Superior temporal gyrus (tissue), 1 donor: ENCODE results near the gene PSME2.

Experiments
- DNase-seq: peaks from one replicate; pipeline ENCODE4 v3.0.0-alpha.2; 2016; ENCODE audit errors: extremely low spot score

PSME2 gene

GRCh38 chr14:24179294-24179960 is 33.0 kb upstream of the PSME2 start:
- no peak for DNase-seq

DNA sequence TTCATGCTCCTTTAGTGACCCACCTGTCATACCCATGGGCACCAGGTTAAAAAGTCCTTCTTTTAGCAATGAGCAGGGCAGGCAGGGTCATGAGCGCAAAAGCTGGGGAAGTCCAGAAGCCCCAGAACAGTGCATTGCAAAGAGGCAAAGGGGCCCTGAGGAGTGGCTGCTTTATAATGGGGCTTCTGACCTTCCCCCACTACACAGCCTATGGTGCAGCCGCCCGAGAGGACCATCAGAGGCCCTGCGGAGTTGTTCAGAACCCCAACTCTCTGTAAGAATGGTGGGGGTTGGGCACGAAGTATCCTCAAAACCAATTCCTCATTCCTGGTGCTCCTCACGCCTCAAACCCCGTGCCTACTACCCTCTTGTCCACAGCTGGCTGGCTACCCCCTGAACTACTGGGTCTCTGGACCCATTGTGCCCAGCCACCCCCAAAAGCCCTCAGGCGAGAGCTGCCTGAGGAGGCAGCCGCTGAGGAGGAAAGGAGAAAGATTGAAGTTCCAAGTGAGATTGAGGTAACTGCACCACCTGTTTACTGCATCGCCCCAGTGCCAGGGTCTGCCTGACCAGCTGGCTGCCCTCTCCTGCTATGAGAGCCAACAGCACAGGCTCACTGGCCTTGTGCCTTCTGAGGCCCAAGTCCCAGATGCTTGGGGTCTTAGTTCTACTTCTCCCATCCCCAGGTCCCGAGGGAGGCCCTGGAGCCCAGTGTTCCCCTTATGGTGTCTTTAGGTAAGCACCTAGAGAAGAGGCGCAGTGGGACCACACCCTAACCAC is 32.2 kb upstream of the PSME2 start:
- DNase-seq: no peak

- no peak for DNase-seq
Measured at GRCh38 chr14:24177891-24178290, 31.5 kb upstream of the PSME2 start.

- no peak for DNase-seq
Measured at GRCh38 chr14:24177041-24177825, 30.8 kb upstream of the PSME2 start.

GRCh38 chr14:24176599-24176998 is 30.2 kb upstream of the PSME2 start:
- no peak for DNase-seq

DNA sequence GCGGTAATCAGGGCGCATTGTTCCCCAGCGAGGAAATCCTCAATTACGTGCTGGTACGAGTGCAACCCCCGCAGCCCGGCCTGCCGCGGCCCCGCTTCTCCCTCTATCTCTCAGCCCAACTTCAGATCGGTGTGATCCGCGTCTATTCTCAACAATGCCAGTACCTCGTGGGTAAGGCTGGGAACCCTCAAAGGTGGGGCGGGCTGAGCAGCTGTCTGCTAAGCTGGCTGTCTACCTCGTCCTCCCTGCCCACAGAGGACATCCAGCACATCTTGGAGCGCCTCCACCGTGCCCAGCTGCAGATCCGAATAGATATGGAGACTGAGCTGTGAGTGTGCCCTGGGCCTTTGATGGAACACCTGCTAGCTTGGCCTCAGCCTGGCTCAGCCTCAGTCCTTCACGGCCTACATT is 26.5 kb upstream of the PSME2 start:
- DNase-seq: peak; percentile 22

GRCh38 chr14:24172261-24172860 is 26.0 kb upstream of the PSME2 start:
- DNase-seq: peak; percentile 20

- peak; percentile 94 for DNase-seq
Measured at GRCh38 chr14:24171422-24172260, 25.2 kb upstream of the PSME2 start, which contains the start of gene REC8. TSS of gene REC8 (plus strand) at chr14:24172080. CDS start at chr14:24172553, 473 bp downstream.

GRCh38 chr14:24167469-24168114 is 21.2 kb upstream of the PSME2 start:
- no peak for DNase-seq

DNA sequence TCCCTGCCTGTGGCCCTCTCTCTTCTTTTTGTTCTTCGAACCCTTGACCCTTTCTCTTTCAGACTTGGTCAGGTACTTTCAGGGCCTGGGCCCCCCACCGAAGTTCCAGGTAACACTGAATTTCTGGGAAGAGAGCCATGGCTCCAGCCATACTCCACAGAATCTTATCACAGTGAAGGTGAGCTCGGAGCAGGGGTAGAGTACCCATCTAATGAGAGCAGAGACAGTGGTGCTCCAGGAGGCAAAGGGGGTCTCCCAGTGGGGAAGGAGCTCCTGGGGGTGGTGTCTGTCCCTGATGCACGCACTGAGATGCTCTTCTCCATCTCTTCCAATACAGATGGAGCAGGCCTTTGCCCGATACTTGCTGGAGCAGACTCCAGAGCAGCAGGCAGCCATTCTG is 19.4 kb upstream of the PSME2 start:
- DNase-seq: no peak

GRCh38 chr14:24164518-24164991 is 18.1 kb upstream of the PSME2 start:
- DNase-seq: no peak

DNA sequence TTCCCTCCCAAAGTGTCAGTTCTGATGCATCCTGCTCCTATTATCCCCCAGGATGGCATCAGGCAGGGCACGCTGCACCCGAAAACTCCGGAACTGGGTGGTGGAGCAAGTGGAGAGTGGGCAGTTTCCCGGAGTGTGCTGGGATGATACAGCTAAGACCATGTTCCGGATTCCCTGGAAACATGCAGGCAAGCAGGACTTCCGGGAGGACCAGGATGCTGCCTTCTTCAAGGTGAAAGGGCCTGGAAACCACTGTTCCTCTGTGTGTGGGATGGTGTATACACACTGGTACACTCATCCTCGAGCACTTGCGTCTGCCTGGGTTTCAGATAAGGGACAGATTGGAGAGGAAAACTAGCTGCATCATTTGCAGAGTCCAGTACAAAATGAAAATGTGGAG is 15.7 kb upstream of the PSME2 start:
- DNase-seq: peak; percentile 26

GRCh38 chr14:24160850-24161804 is 14.7 kb upstream of the PSME2 start, which contains the start of gene IRF9:
TSS of gene IRF9 (plus strand) at chr14:24161265. CDS start at chr14:24162145, 880 bp downstream.
- DNase-seq: peak; percentile 99

DNA sequence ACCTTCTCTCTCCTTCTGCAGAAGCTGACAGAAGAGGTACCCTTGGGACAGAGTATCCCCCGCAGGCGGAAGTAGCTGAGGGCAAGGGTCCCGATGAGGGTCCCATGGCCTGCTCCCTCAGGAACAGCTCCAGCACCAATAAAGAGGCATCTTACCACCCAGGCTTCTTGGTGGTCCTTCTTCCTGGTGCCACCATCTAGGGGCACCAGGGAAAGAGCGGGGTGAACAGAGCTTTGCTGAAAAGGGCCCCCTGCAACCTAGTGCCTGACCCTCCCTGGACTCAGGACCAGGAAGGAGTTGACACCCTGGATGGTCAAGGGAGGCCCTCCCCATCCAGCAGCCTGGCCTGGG is 14.1 kb upstream of the PSME2 start:
- no peak for DNase-seq

DNA sequence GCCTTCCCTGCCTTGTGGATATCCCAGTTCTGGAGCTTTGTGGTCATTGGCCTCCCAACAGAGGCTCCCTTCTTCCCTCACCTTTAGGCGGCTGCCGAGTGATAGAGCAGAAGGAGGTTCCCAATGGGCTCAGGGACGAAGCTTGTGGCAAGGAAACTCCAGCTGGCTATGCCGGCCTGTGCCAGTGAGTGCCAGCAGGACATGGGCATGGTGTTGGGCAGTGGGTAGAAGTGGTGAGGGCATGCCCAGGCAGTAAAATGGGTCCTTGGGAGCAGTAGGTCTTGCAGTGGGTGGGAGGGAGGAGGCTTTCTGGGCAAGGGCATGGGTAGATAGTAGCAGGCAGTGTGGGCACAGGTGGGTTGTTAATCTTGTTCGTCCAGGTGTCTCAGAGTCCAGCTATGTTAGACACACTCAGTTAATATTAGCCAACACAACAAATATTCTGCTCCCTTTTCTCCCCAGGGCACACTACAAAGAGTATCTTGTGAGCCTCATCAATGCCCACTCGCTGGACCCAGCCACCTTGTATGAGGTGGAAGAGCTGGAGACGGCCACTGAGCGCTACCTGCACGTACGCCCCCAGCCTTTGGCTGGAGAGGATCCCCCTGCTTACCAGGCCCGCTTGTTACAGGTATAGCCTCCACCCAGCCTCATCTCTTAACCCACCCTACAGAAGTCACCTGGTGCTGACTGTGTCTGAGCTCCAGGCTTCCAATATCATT is 13.5 kb upstream of the PSME2 start:
- no peak for DNase-seq

DNA sequence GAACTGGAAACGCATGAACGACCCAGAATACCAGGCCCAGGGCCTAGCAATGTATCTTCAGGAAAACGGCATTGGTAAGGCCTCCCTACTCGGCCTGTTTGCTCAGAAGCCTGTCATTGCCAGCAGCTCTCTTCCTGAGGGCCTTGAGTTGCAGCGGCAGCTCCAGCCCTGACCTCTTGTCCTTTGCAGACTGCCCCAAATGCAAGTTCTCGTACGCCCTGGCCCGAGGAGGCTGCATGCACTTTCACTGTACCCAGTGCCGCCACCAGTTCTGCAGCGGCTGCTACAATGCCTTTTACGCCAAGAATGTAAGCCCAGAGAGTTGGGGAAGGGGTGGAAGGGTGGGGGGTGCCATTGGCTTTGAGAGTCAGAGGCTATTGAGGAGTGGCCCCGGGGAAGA is 10.9 kb upstream of the PSME2 start:
- no peak for DNase-seq

DNA sequence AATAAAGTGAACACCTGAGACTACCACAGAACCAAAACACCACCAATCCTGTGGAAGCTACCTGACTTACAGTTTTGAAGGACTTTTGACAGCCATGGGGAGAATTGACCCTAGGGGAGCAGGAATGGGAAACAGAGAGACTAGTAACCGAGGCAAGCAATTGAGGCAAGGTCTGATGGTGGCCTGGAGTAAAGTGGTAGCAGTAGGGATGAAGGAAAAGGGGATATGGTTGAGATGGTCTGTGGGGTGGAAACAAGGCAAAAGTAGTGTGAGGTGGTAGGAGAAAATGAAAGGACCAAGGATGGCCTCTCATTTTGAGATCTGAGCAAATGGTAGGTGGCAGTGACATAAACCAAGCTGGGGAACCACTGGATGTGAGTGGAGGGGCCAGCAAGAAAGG is 10.4 kb upstream of the PSME2 start:
- no peak for DNase-seq

DNA sequence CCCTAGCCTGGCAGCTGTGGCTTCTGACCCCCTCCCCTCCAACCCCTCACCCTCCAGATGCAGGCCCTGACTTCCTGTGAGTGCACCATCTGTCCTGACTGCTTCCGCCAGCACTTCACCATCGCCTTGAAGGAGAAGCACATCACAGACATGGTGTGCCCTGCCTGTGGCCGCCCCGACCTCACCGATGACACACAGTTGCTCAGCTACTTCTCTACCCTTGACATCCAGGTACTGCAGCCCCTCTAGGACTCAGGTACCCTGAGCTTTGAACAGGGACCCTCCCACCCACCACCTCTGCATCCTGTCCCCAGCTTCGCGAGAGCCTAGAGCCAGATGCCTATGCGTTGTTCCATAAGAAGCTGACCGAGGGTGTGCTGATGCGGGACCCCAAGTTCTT is 8.7 kb upstream of the PSME2 start:
- DNase-seq: no peak
